Activated effector memory CD4-positive, alpha-beta T cell treated with anti-CD3 and anti-CD28 coated beads, Interleukin-2, amount 50 U/mL, for 16 hours (primary cell): Measurements from ENCODE around the gene HLCS.
"Not testable (repeated sequence)": the region's sequence is repeated elsewhere in the genome, so short reads cannot be mapped to it uniquely, and the experiment has no call there.

Experiments used
- DNase-seq: peaks from one replicate; pipeline ENCODE4 v3.0.0-alpha.2; 2020

Gene HLCS

DNA sequence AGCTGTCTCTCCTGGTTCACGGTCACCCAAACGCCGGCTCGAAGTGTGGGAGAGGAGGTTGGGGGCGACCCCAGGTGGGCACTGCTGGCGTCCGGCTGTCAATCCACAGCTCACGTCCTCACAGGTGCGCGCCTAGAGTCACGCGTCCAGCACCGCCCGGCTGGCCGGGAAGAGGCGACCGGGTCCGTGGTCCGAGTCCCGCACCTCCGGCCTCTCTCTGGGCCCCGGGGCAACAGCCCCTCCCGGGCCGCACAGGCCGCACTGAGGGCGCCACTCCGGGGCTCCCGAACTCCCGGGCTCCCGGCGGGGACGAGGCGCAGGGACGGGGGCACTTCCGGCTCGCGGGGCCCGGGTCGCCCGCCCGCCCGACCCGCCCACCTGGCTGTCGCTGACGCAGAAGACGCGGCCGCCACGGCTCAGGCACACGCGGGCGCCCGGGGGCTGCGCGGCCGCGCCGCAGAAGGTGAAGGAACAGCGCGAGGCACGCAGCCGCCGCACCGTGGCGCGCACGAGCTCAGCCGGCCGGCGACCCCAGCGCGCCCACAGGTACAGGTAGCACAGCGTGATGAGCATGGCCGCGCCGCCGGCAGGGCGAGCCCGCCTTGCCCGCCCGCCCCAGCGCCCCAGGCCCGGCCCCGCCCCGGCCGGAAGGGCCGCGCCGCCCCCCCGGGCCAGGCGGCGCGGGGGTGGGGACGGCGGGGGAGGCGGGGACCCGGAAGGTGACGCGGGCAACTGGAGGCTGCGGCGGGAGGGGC, at the start of gene HLCS:
HLCS (minus strand) TSS at position 604 of the 755 bp plus-strand sequence; CDS start at position 573, 31 bp downstream.
- peak; percentile 90 for DNase-seq

DNA sequence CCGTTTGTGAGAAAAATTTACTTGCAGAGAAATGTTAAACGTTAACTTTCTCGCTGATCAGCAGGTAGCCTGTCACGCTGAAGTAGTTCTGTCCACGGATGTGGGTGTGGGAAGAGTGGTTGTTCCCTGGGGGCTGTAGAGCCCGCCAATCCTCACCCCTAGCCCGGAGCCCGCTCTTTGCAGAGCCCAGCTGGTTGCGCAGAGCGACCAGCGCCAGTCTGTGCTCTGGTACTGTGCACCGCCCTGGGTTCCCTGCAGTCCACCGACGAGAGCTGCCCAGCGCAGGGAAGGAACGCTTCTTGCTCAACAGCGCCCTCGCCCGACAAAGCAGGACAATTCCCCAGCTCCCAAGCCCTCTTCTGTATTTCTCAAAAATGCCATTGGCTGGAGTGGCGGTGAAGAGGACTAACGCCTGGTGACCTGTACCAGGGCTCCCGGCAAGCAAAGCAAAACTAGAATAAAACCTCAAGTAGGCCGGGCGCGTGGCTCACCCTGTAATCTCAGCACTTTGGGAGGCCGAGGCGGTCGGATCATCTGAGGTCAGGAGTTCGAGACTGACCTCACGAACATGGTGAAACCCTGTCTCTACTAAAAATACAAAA, 43.4 kb upstream of the HLCS start:
- DNase-seq = peak; percentile 90

DNA sequence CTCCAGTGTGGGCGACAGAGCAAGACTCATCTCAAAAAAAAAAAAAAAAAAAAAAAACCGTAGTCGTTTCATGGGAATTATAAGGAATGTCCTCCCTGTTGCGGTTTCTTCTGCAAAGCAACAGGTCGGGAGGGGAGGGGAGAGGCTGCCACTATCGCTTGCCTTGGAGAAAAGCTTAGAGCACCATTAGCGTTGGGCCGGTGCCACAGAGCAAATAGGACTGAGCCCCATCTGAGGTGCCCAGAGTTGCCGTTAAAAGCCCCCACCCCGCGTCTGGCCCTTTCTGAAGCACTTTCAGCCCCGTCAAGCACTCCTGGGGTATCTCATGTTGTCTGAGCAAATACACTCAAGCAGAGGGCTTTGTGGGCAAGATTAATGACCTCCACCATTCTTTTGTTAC, 42.3 kb upstream of the HLCS start:
- no peak for DNase-seq

DNA sequence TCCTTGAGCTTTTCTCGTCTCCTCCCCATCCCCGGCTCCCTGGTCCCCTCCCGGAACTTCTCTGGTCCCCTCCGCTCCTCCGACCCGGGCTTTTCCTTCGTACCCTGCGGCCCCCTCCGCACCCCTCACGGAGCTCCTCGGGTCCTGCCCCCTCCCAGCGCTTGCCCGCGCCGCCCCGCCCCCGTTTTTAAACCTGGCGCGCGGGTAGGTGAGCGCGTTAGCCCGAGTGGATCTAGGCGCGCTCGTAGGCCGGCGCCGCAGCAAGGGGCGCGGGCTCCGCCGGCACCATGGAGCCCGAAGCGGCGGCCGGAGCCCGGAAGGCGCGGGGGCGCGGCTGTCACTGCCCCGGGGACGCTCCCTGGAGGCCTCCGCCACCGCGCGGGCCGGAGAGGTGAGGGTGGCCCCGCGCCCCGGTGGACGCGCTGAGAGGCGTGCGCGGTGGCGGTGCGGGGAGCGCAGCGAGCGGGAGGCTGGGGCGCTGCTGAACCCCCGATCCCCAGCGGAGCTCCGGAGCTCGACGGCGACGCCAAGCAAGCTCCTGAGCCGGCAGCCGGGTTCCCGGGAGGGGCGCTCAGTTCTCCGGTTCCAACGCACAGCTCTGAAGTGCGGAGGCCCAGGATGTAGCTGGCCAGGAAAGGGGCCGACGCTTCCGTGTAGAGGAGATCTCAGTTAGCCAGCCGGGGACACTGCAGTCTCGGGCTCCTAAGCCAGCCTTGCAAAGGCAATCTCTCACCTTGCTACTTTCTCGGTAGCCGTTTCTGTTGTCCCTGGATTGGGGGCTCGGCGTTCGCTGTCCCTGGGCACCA, 40.2 kb upstream of the HLCS start, which contains the start of gene RIPPLY3:
RIPPLY3 (plus strand) TSS at position 217 of the 806 bp plus-strand sequence; CDS start at position 288, 71 bp downstream.
- no peak for DNase-seq

DNA sequence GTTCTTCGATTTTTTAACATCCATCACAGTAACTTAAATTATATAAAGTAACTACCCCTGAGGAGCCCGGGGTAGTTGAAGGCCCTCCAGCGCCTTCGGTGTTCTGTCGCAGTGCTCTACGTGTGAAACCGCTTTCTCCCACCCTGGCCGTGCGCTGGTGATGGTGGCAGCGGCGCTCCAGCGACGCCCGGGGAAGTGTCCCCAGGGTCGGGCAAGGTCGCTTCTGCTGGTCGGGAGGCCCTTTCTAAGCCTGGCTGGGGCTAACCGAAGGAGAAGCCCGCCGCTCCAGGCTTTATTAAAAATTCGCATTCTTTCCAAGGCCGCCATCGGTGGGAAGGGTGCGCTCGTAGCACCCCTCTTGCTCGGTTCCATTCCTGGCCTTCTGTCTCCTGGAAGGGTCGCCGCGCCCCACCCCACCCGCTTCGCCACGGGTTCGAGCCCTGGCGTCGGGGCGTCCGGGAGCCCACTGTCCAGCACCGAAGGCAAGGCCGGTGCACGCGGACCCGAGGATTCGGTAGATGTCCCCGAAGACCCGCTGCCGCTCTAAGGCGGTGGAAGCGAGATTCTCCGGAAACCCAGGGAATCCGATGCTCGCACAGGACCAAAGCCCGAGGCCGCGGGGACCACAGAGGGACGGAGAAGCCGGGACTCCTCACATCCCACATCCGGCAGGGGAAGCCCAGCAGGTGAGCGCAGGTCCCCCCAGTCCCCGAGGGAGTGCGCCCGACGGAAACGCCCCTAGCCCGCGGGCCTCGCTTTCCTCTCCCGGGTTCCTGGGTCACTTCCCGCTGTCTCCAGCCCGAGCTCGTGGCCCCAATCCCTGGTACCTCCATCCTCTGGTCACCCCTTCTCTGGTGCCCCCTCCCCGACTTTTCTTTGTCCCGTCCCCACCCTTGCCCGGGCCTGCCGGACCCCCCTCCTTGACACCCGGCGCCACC, 39.3 kb upstream of the HLCS start:
- DNase-seq = no peak

DNA sequence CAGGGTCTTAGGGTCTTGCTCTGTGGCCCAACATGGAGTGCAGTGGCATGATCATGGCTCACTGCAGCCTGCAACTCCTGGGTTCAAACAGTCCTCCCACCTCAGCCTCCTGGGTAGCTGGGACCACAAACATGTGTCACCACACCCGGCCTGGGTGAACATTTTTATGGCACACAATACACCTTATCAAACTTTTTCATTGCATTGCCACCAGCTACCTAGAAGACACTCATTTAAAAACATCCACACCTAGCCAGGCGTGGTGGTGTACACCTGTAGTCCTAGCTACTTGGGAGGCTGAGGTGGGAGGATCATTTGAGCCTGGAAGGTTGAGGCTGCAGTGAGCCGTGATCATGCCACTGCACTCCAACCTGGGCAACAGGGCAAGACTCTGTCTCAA, 37.4 kb upstream of the HLCS start:
- DNase-seq = not testable (repeated sequence)

DNA sequence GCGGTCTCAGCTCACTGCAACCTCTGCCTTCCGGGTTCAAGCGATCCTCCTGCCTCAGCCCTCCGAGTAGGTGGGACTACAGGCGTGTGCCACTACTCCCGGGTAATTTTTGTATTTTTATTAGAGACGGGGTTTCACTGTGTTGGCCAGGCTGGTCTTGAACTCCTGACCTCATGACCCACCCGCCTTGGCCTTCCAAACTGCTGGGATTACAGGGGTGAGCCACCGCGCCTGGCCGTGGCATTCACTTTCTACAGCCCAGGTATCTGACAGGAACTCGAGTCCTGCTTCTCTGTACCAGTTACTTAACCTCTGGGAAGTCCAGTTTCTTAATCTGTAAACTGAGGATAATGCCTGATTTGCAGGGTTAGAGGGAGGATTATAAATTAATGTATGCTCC, 36.4 kb upstream of the HLCS start:
- DNase-seq = peak; percentile 54

DNA sequence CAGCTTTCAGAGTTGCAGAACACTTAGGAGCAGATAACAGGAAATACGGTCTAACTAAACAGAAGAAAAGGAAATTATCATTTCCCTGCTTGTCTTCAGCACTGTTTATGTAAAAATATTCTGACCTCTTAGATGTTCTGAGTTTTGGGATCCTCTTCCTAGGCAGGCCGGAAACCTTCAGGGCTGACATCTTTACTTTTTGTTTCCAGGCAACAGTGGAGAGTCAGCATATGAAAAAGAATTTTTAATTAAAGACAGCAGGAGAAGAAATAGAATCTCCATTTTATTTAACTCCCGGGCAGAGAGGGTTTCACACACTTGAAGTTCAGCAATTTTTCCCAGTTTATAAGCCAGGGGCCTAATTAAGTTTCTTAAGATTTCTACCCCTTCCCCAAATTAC, 35.0 kb upstream of the HLCS start:
- no peak for DNase-seq

DNA sequence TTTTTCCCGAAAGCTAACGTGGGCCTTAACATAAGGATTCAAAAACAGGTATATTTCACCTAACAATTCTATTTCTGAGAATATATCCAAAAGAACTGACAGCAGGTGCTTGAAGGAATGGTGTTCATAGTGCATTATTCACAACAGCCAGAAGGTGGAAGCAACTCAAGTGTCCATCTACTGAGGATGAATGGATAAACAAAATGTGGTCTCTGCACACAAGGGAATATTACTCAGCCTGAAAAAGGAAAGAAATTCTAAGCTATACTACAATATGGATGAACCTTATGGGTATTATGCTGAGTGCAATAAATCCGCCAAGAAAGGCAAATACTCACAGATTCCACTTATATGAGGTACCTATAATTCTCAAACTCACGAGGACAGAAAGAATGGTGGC, 33.9 kb upstream of the HLCS start:
- no peak for DNase-seq

DNA sequence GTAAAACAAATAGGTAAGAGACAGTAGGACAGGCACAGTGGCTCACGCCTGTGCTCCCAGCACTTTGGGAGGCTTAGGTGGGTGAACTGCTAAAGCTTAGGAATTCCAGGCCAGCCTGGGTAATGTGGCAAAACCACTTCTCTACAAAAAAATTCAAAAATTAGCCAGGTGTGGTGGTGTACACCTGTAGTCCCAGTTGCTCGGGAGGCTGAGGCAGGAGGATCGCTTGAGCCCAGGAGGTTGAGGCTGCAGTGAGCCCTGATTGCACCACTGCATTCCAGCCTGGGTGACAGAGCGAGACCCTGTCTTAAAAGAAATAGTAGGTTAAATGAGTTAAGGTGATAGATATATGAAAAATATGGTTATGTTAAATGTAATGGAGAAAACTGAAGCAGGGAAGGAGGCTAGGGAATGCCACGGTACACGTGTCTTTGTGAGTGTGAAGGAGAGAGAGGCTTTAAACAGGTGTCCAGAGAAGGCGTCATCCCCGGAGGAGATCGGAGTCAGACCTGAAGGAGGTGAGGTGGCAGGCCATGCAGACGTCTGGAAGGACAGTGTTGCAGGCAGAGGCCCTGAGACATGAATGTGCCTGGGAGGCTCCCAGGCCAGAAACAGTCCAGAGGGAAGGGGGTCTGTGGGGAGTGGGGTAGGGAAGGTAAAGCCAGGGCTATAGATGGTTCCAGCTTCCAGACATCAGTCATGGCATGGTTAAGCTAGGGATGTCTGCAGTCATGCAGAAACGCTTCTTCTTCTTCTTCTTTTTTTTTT, 32.8 kb upstream of the HLCS start:
- DNase-seq = no peak

DNA sequence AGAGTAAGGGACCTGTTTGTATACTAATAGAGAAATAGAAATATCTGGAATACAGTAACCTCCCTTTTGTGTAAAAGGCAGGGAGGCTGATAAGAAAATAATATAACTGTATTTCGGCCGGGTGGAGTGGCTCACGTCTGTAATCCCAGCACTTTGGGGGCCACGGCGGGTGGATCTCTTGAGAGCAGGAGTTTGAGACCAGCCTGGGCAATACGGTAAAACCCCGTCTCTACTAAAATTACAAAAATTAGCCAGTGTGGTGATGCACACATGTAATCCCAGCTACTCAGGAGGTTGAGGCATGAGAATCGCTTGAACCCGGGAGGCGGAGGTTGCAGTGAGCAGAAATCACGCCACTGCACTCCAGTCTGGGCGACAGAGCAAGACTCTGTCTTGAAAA, 28.8 kb upstream of the HLCS start:
- not testable (repeated sequence) for DNase-seq

DNA sequence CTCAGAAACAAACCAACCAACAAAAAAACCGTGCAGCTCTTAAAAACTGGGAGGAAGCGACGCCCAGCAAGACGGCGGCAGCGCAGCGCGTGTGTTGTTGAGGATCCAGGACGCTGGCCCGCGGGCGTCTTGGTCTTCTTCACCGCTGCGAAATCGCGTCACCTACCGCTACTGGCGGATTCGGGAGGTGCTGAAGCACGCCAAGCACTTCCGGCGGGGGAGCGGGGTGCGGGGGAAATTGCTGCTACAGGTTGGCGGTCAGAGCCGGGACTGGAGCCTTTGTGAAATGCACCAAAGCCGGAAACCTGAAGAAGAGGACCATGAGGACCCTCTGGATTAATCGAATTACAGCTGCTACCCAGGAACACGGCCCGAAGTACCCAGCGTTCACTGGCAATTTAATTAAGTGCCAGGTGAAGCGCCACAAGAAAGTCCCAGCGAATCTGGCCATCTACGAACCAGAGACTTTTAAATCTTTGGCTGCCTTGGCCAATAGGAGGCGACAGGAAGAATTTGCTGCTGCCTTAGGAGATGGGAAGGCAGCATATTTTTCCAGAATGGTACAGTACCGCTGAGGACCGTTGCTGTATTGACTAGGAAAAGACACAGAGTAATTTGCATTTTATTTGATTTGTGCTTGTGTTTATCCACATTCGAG, 28.2 kb upstream of the HLCS start:
- DNase-seq = peak; percentile 77

DNA sequence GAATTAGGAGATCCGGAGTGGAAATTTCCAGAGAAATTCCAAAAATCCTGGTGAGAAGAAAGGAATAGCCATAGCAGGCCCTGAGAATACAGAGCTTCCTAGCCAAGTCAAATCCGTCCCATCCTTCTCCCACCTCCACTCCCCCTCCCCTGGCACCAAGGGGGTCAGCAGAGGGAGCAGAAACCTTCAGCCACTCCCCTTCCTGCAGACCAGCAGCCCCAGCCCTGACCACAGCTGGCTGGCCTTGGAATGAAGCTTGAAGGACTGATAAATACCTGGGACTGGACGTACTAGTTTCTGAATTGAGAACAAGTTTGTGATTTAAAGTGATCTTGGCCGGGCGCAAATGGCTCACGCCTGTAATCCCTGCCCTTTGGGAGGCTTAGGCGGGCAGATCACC, 26.2 kb upstream of the HLCS start:
- no peak for DNase-seq

DNA sequence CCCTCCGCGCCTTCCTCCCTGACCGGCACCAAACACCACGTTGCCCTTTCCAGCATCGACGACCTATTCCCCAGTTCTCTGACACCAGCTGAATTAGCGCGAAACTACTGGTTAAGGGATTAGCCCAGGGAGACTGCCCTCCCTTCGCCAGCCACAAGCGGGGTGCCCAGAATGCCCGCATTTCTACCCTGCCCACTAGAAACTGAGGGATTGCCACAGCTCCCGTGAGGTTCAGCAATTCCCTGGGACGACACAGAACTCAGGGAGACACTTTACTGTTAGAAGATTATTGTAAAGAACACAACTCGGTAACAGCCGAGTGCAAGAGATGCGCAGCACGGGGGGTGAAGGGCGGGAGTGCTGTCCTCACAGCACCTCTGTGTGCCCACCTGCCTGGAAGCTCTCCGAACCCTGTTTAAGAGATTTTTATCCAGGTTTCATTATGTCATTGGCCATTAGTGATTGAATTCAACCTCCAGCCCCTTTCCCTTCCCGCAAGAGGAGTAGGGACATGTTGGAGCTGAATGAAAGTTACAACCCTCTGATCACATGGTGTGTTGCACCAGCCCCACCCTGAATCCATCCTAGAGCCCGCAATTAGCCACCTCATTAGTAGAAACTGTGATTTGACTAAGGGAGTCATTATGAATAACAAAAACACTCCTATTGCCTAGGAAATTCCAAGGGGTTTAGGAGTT, 24.2 kb upstream of the HLCS start:
- DNase-seq = no peak

DNA sequence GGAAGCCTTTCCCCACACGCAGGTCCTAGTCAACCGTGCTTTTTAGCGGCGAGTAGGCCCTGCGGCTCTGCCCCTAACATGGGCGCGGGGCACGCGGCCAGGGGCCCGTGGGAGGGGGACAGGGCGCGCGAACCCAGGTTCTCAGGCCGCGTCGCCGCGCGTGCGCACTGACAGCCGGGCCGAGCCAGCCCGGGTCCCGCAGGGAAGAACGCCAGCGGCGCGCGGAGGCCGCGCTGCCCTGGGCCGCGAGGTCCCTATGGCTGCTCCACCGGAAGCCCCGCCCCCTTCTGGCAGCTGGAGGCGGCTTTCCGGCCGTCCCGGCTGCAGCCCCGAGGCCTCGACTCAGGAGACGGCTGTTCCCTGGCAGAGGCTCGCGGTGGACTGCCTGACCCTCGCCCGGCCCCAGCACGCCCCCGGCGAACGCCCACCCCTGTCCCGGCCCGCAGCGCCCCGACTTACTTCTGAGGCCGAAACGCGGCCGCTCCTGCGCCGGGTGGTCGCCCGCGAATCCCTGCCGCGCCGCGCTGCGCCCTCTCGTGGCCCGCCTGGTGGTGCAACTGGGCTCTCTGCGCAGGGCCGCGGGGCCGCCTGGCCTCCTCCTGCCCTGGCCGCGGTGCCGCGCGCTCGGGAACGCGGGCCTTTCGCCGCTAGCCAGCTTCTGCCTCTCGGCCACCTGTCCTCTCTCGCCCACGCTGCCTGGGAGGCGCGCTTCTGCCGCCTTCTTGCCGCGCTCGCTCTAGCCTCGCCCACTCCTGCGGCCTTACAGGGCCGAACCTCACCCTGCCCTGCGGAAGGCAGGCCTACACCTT, 23.4 kb upstream of the HLCS start:
- DNase-seq = peak; percentile 94

DNA sequence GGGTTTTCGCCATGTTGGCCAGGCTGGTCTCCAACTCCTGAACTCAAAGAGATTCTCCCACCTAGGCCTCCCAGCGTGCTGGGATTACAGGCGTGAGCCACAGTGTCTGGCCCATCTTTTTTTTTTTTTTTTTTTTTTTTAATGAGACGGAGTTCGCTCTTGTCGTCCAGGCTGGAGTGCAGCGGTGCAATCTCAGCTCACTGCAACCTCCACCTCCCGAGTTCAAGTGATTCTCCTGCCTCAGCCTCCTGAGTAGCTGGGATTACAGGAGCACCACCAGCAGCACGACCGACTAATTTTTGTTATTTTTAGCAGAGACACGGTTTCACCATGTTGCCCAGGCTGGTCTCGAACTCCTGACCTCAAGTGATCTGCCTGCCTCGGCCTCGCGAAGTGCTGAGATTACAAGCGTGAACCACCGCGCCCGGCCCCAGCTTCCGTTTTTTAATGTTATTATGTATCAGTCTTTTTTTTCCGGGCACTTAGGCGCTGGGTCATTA, 22.8 kb upstream of the HLCS start:
- DNase-seq = not testable (repeated sequence)

DNA sequence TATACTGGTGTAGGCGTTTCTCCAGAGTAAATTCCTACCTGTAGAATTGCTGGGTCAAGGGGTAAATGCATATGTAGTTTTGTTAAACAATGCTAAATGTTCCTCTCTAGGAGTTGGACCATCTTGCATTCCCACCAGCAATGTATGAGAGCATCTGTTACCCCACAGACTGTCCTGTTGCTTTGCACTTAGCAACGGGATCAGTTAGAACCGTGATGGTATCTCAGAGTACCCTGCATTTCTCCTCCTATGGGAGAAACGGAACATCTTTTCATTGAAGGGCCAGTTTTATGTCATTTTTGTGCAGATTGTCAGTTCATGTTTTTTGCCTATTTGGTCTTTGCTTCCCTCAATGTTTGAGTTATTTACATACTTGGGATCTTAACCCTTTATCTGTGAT, 22.1 kb upstream of the HLCS start:
- DNase-seq = no peak

DNA sequence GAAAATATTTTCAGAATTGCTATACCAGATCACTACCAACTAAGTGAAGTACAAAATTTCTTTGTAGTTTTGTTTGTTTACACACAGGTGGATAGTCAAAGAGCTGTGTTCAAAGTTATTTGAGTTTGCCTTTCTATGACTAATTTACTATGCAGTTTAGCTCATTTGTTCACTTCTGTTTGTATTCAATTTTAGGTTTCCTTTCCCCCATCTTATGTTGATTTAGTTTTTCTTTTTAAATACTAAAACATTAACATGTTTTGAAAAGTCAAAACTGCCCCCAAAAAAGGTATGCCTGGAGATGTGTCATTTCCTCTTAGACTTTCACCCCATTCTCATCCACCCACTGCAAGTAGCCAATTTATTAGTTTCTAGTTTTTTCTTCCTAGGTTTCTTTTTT, 21.4 kb upstream of the HLCS start:
- no peak for DNase-seq
